ENCODE results near the gene ZKSCAN7.
A peak's percentile ranks its signal among the peaks of the same experiment; 100 is the strongest.
"Not testable (repeated sequence)": the region's sequence is repeated elsewhere in the genome, so short reads cannot be mapped to it uniquely, and the experiment has no call there.

Gene ZKSCAN7

DNA sequence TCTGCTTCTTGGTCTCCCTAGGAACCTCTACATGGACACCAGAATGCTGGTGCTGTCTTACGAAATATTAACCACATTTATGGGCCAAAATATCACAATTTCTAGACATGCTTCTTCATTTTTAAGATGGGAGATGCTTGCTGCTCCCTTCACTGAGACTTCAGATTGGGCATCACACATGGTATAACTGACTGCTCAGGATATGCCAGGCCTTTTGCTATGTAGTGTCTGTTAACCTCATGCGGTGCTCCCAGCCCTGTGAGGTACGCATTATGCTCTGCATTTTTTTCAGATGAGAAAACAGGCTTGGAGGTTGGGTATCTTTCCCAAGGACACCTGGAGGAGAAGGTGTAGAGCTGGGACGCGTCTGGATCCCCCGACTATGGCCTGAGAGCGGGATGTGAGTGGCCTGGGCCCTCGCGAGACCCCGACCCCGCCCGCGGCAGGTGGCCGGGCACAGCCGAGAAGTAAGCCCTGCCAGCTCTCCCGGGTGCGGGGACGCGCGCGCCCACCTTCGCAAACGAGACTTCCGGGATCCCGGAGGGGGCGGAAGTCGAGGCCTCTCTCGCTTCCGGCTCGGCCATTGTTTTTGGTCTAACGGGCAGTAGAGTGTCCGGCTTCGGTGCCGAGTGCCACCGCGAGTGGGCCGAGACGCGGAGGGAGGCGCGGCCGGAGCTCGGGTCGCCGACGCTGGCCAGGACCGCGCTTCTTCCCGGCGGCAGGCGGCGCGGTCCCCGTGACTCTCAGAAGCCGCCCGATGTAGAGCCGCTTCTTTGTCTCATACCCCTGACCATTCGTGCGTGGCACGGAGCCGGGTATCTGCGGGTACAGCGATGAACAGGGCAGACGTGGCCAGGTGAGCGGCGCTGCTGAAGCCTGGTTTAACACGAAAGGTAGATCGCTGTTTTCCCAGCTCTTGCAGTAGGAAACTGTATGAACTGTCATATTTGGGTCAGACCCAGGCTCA, at the start of gene ZKSCAN7:
Gene ZKSCAN7, plus strand, starts transcription at position 568 of the 967 bp plus-strand sequence. CDS start 1,855 bp downstream, outside the sequence.
- DNase-seq, result peak; percentile 57

- no peak for DNase-seq
Observed at GRCh38 chr3:44506556-44506955, 48.4 kb upstream of the ZKSCAN7 start.

DNA sequence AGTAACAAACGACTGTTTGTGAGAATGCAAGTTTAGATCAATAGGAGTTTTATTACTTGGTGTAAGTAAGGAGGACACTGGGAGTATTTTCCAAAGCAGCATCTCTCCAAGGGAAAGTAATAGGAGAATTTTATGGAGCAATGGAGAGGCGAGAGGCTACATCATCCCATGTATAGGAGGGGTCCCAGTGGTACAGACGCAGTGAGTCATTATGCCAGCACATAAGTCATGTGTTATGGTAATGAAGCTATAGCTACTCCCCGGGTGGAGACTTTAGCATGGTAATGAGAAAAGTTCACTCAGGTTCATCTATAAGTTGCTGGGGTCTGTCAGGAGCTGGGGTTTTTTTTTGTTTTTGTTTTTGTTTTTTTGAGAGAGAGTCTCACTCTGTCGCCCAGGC, 48.0 kb upstream of the ZKSCAN7 start:
- DNase-seq, result no peak

- peak; percentile 65 for DNase-seq
Observed at GRCh38 chr3:44509393-44509921, 45.5 kb upstream of the ZKSCAN7 start.

DNA sequence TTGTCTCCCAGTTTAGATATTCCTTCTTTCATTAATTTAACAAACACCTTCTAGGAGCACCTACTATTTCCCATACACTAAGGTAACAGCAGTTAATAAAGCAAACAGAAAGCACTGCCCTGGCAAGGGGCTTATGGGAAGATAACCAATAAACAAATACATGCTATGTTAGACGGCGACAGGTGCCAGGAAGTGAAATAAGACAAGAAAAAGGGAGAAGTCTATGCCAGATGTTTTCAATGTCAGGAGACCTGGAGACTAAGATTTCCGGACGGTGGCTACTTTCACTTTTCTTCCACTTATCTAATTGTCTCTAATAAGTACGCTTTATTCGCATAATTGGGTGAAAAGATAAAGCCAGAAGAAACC, 45.0 kb upstream of the ZKSCAN7 start:
- DNase-seq, result peak; percentile 66

- DNase-seq, result peak; percentile 14
Observed at GRCh38 chr3:44511238-44511566, 43.8 kb upstream of the ZKSCAN7 start.

DNA sequence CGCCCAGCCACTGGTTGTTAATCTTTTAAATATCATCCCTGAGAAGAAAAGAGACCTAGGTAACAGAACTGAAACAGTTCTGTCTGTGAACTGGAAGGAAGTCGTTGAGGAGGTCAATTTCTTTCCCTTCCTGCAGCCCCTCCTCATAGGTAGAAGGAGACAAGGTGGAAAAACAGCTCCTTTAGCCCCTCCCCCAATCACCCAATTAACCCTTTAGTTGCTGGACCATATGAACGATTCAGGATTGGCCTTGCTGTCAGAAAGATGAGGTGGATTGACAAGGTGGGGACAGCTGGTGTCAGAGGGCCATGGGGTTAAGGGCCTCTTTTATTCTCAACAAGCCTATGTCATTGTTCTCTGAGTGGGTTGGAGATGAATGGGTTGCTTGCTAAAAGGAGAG, 41.5 kb upstream of the ZKSCAN7 start:
- no peak for DNase-seq

DNA sequence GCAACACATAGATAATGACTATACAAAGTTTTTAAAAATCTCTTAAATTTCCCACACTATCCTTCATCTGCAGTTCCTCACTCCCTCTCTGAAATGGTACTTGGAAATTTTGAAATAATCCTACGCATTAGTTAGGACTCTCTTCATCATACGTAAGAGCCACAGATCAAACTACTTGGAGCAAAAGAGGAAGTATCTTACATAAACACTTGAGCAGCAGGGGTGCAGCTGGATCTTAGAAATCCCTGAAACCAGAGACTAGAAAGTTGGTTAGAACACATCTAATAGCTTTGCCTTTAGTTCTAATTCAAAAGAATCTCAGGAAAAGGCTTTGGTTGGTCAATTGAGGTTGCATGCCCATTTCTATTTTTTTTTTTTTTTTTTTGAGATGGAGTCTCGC, 38.8 kb upstream of the ZKSCAN7 start:
- DNase-seq, result peak; percentile 49

DNA sequence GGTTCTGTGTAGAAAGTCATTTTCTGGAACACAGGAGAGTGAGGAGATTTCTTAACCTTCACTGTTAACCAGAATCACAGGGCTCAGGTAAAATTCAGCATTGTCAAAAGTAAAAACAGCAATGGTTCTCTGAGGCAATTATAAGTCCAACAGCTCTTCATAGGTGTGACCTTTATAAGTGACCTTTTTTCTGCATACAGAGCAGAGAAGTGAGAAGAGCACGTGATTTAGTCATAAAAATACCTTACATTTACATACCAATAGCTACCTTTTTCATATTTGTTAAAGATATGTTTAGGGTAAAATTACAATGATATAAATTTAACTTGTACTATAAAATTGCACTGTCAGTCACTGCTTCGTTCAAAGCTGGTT, 36.2 kb upstream of the ZKSCAN7 start:
- DNase-seq, result no peak

- no peak for DNase-seq
Observed at GRCh38 chr3:44521721-44522120, 33.3 kb upstream of the ZKSCAN7 start.

DNA sequence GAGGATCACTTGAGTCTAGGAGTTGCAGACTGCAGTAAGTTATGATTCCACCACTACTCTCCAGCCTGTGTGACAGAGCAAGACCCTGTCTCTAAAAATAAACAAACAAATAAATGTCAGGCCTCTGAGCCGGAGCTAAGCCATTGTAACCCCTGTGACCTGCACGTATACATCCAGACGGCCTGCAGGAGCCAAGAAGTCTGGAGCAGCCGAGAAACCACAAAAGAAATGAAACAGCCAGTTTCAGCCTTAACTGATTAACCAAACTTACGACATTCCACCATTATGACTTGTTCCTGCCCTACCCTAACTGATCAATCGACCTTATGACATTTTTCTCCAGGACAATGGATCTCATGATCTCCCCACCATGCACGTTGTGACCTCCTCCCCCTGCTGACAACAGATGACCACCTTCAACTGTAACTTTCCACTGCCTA, 32.5 kb upstream of the ZKSCAN7 start:
- DNase-seq, result no peak

DNA sequence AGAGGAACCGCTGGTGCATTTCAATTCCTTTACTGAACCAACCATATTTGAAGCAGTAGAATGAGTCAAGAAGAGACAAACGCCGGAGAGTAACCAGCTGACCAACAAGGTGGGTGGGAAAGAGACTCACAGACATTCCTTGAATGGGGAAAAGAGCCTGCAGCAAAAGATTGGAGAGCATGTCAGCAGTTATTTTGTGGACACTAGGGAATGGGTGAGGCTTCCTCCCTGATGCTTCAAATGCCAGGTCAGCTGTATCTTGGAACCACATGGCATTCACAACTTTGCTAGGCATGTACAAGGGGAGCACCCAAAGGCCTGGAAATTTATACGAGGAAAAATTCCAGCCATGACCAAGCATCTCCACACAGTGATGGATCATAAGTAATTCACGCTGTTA, 29.9 kb upstream of the ZKSCAN7 start:
- DNase-seq, result no peak

- peak; percentile 40 for DNase-seq
Observed at GRCh38 chr3:44529927-44530326, 25.1 kb upstream of the ZKSCAN7 start.

DNA sequence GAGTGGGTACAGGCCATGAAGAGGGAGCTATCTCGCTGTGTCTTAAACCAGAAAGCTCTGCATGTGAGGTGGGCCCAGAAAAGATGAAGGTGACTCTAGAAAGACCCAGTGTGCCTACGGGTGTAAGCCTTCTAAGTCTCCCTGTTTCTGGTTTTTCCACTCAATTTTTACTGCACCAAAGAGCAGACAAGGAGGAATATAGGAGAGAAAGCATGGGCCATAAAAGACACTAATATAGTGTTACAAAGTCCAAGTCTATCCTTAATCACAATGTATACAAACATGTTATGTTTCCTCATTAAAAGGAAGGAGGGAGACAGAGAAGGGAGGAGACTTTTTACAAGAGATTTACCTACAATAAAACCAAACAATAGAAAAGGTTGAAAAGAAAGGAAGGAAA, 24.1 kb upstream of the ZKSCAN7 start:
- no peak for DNase-seq

- not testable (repeated sequence) for DNase-seq
Observed at GRCh38 chr3:44534659-44535058, 20.3 kb upstream of the ZKSCAN7 start.

DNA sequence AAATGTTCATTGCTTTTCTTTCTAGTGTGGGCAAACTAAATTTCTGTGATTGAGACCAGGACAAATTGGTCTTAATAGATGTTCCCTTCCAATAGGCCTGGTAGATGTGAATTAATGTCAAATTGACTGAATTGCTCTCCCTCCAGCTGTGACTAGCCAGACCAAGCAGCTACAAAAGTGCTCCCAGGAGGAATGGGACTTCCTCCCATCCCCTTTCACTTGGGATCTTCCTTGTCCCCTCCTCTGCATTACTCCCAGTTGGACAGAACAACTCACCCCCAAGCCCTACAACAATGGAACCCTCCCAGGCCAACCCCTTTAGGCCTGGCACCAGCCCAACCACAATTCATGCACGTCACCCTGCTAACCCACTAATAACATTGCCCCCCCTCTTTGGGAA, 19.6 kb upstream of the ZKSCAN7 start:
- no peak for DNase-seq

GRCh38 chr3:44544811-44545210, 10.2 kb upstream of the ZKSCAN7 start:
- not testable (repeated sequence) for DNase-seq

- DNase-seq, result peak; percentile 5
Observed at GRCh38 chr3:44555723-44556122, 730 bp downstream of the ZKSCAN7 start.

- DNase-seq, result no peak
Observed at GRCh38 chr3:44557074-44557473, 2.1 kb downstream of the ZKSCAN7 start.

- no peak for DNase-seq
Observed at GRCh38 chr3:44561076-44561475, 6.1 kb downstream of the ZKSCAN7 start.

DNA sequence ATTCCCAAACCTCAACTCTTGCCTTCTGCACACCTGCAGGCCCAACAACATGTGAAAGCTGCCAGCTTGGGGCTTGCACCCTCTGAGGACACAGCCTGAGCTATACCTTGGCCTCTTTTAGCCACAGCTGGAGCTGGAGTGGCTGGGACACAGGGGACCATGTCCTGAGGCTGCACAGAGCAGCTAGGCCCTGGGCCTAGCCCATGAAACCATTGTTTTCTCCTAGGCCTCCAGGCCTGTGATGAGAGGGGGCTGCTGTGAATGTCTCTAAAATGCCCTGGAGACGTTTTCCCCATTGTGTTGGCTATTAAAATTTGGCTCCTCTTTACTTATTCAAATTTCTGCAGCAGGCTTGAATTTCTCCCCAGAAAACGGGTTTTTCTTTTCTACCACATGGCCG, 7.2 kb downstream of the ZKSCAN7 start:
- DNase-seq, result no peak

GRCh38 chr3:44568561-44568960, 13.6 kb downstream of the ZKSCAN7 start:
- no peak for DNase-seq

GRCh38 chr3:44571024-44571423, 16.0 kb downstream of the ZKSCAN7 start:
- DNase-seq, result no peak

DNA sequence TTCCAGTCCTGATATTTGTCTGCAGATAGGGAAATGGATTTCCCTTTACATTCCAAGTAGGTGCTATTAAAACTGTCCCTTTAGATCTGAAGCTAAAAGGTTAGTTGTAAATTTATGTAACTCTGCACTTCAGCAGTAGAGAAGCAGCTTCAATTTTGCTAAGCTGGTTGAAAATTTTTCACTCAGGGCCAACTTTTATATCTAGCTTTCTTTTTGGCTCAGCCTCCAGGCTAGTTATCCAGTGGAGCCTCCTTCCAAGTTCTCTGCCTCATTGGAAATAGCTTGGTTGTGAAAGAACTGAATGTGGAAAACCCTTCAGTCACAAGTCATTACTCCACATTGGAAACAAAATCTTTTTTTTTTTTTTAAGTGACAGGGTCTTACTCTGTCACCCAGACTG, 21.6 kb downstream of the ZKSCAN7 start:
- no peak for DNase-seq

Data from hematopoietic multipotent progenitor cell treated with erythropoietin and hydrocortisone succinate and interleukin-3 and kit ligand, for 6 days (in vitro differentiated cells).